ENCODE results near the gene ROR1.

DNA sequence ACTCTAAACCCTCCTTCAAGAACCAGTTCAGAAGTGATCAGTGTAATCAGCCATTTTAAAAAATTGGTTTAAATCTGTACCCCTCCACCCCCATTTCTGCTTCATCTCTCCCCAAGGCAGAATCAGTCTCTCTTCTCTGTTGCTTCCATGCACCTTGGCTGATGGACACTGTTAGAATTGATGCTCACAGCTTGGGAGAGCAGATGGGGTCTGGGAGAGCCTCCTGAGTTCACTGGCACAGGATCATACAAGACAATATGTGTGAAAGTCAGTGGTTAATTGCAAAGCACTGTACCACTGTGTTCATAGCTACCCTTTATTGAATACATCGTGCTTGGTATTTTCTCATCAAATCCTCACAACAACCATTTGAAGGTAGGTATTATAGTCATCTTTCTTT is 140.9 kb downstream of the ROR1 start:
- no peak for TF ChIP-seq CTCF (conservative IDR thresholded peaks at IDR 0.05)
- TF ChIP-seq EZH2 (IDR thresholded peaks at IDR 0.05; ENCODE audit: low read depth), result no peak
